IPS-18a (cell line): ENCODE results near the gene MYO3A.
A peak's percentile ranks its signal among the peaks of the same experiment; 100 is the strongest.

Experiments used
- H3K27ac ChIP-seq: one replicate; pipeline ENCODE4 v1.5.1; 2013; ENCODE audit warnings: low read length
- H3K27me3 ChIP-seq: one replicate; pipeline ENCODE4 v1.6.1; 2013; ENCODE audit warnings: mild to moderate bottlenecking, low read length; ENCODE audit not compliant: control insufficient read depth, insufficient read depth
- H3K36me3 ChIP-seq: one replicate; pipeline ENCODE4 v1.6.1; 2013; ENCODE audit warnings: low read depth, low read length; ENCODE audit not compliant: control insufficient read depth
- H3K4me1 ChIP-seq: one replicate; pipeline ENCODE4 v1.6.1; 2013; ENCODE audit warnings: low read depth, low read length; ENCODE audit not compliant: control insufficient read depth
- H3K4me3 ChIP-seq: one replicate; pipeline ENCODE4 v1.5.1; 2013; ENCODE audit warnings: low read length
- H3K9ac ChIP-seq: one replicate; pipeline ENCODE4 v1.6.1; 2013; ENCODE audit warnings: mild to moderate bottlenecking, low read length, moderate library complexity
- H3K9me3 ChIP-seq: one replicate; pipeline ENCODE4 v1.6.1; 2013; ENCODE audit warnings: low read depth, low read length; ENCODE audit not compliant: control insufficient read depth

The MYO3A gene

GRCh38 chr10:26197248-26197647, 263.2 kb downstream of the MYO3A start:
- no peaks in the 10 kb centered on the region for H3K9me3 ChIP-seq
- H3K9ac ChIP-seq: no peak overlapping the region
- H3K27me3 ChIP-seq: no peaks in the 10 kb centered on the region
- no peak overlapping the region for H3K4me3 ChIP-seq
- peaks cover 6% of the 10 kb centered on the region for H3K4me1 ChIP-seq
- no peaks in the 10 kb centered on the region for H3K36me3 ChIP-seq
- no peak overlapping the region for H3K27ac ChIP-seq

DNA sequence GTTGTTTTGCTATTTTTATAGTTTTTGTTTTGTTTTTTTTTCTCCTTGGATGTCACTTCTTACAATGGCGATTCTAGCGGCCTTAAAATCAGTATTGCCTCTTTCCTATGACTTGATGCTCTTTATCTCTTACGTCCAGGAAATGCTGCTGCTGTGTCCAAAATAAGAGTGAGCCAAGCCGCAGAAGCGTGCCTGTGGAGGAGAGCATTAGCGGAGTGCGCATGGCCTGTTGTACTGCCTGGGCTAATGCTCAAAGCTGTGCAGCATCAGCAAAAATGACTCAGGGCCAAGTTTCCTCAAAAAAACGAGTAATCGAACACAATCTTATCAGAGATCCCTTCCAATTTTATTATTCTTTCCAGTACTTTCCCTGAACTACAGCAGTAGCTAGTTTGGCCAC, 264.1 kb downstream of the MYO3A start:
- Histone ChIP-seq H3K9me3 (no peaks in the 10 kb centered on the region), H3K36me3 (no peaks in the 10 kb centered on the region), H3K27ac (no peak overlapping the region), H3K4me1 (peaks cover 6% of the 10 kb centered on the region), H3K4me3 (no peak overlapping the region), H3K27me3 (no peaks in the 10 kb centered on the region), H3K9ac (no peak overlapping the region)

DNA sequence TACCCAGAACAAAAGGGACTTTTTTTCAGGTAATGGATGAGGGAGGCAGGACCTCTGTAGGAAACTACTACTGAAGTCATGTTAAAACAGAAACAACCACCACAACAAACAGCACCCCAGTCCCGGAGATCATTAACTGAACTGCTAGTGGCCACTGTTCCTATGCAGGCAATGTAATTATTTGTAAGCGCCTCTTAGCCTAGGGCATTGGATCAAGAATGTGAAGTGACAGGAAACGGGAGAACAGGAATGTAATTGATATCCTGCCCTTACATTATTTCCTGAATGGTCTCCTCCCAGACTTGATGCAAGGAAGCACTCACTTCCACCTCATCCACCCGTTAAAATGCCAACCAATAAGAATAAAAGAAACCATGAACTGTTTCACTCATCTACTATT, 265.8 kb downstream of the MYO3A start:
- no peak overlapping the region for H3K9ac ChIP-seq
- no peak overlapping the region for H3K27ac ChIP-seq
- H3K9me3 ChIP-seq: no peaks in the 10 kb centered on the region
- H3K36me3 ChIP-seq: no peaks in the 10 kb centered on the region
- no peaks in the 10 kb centered on the region for H3K27me3 ChIP-seq
- H3K4me1 ChIP-seq: peaks cover 6% of the 10 kb centered on the region
- no peak overlapping the region for H3K4me3 ChIP-seq

DNA sequence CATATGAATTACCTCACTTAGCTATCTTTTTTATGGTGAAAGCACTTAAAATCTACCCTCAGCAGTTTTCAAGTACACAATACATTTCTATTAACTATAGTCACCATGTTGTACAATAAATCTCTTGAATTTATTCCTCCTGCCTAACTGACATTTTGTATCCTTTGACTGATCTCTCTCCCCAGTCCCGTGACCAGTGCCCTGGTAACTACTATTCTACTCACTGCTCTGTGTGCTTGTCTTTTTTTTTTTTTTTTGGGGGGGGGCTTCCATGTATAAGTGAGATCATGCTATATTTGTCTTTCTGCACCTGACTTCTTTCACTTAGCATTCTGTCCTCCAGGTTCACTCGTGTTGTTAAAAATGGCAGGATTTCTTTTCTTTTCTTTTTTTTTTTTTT, 271.2 kb downstream of the MYO3A start:
- no peak overlapping the region for H3K27ac ChIP-seq
- no peaks in the 10 kb centered on the region for H3K36me3 ChIP-seq
- H3K4me3 ChIP-seq: no peak overlapping the region
- H3K27me3 ChIP-seq: peaks cover 15% of the 10 kb centered on the region
- no peaks in the 10 kb centered on the region for H3K4me1 ChIP-seq
- H3K9ac ChIP-seq: no peak overlapping the region
- no peaks in the 10 kb centered on the region for H3K9me3 ChIP-seq

GRCh38 chr10:26211781-26212444, 277.9 kb downstream of the MYO3A start:
- H3K9ac ChIP-seq: no peak overlapping the region
- peaks cover 82% of the 10 kb centered on the region for H3K27me3 ChIP-seq
- no peaks in the 10 kb centered on the region for H3K36me3 ChIP-seq
- H3K4me3 ChIP-seq: peak overlapping the region; percentile 35
- no peak overlapping the region for H3K27ac ChIP-seq
- no peaks in the 10 kb centered on the region for H3K9me3 ChIP-seq
- peaks cover 31% of the 10 kb centered on the region for H3K4me1 ChIP-seq

- Histone ChIP-seq H3K4me1 (peaks cover 34% of the 10 kb centered on the region), H3K9ac (no peak overlapping the region), H3K27me3 (peaks cover 88% of the 10 kb centered on the region), H3K36me3 (no peaks in the 10 kb centered on the region), H3K4me3 (peak overlapping the region; percentile 35), H3K27ac (no peak overlapping the region), H3K9me3 (no peaks in the 10 kb centered on the region)
These were observed 278.5 kb downstream of the MYO3A start for GRCh38 chr10:26212511-26212910.

DNA sequence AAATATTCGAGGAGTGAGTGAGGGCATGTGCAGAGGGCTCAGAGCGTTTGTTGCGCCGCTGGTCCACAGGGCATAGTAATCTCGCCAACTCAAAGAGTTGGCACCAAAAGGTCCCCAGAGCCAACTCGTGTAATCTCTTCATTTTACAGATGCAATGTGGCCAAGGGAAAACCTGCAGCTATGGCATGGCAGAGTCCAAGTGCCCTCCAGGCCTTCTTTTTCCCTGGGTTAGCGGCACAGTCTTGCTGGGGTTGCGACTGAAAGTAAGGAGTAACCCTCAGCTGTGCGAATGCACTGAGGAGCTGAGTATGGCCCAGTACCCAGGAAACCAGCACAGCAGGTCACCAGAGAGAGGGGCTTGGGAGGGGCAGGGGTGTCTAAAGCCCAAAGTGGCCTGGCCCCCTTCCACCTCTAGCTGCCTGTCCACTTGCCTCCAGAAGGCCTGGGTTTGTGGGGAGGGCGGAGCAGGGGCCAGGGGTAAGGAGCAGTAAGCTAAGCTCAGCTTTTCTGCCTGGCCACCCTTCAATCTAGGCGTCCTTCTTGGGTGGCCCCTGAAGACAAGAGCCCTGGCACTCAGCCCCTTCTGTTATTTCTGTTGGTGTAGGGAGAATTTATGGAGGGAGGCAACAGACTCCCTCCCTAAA, 279.2 kb downstream of the MYO3A start:
- Histone ChIP-seq H3K27me3 (peaks cover 96% of the 10 kb centered on the region), H3K27ac (no peak overlapping the region), H3K4me1 (peaks cover 34% of the 10 kb centered on the region)

DNA sequence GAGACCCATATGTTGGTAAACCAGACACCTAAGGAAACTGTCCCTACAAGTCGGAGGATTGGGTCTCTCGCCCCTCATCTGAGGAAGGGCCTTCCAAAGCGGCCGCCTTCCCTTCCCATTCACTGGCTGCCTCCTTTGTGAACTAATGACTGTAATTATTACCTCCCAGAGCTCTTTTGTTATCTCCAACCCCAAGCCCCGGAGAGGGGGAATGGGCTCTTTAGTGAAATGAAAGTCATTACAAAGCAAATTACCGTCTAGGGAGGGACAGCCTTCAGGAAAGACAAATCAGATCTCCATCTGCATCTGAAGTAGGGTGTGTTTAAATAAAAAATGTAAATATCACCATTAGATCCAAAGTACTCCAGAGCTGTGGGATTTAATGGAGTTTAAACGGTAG, 280.0 kb downstream of the MYO3A start:
- H3K36me3 ChIP-seq: no peaks in the 10 kb centered on the region
- H3K9me3 ChIP-seq: no peaks in the 10 kb centered on the region
- H3K4me1 ChIP-seq: peaks cover 40% of the 10 kb centered on the region
- H3K4me3 ChIP-seq: peak overlapping the region; percentile 60
- no peak overlapping the region for H3K9ac ChIP-seq
- H3K27ac ChIP-seq: no peak overlapping the region
- H3K27me3 ChIP-seq: peaks cover 100% of the 10 kb centered on the region

More for the DNA sequence above, 279.2 kb downstream of the MYO3A start:
- Histone ChIP-seq H3K9ac (no peak overlapping the region), H3K4me3 (peak overlapping the region; percentile 60), H3K36me3 (no peaks in the 10 kb centered on the region), H3K9me3 (no peaks in the 10 kb centered on the region)

DNA sequence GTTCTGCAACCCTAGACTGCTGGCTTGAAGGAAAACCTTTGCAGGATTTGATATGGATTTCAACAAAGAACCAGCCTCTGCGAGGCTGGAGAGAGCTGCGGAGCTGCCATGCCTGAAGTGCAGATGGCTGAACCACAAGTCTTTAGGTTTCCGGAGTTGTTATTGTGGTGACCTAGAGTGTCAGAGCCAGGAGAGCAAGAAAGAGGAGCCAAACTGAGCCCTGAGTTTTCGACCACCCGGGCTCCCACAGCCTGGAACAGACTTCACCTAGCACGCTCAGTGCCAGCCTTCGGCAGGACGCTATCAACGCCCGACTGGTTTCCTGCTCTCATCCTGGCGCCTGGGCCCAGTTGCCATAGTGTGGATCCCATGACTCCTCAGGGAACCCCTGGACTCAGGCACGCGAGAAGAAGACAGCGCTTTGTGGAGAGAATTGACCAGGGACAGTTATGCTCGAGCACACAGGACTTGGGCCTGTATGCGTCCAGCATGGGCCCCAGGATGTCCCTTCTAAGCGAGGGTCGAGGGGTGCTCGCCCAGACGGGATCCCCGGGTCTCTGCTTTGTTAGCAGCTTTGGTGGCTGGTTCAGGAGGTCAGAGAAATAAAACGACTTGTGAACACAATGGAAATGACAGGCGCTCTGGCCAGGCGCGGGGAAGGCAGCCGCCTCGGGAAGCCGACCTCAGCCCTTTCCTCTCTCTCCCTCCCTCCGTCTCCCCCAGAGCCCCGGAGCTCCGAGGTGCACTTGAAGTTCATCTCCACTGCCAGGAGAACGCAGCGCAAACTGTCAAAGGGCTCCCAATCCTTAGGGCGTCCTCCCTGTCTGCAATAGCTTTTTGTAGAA, 280.7 kb downstream of the MYO3A start:
- Histone ChIP-seq H3K36me3 (no peaks in the 10 kb centered on the region), H3K4me1 (peaks cover 45% of the 10 kb centered on the region), H3K9ac (no peak overlapping the region), H3K9me3 (no peaks in the 10 kb centered on the region), H3K27me3 (peaks cover 100% of the 10 kb centered on the region), H3K27ac (no peak overlapping the region), H3K4me3 (peak overlapping the region; percentile 60)

DNA sequence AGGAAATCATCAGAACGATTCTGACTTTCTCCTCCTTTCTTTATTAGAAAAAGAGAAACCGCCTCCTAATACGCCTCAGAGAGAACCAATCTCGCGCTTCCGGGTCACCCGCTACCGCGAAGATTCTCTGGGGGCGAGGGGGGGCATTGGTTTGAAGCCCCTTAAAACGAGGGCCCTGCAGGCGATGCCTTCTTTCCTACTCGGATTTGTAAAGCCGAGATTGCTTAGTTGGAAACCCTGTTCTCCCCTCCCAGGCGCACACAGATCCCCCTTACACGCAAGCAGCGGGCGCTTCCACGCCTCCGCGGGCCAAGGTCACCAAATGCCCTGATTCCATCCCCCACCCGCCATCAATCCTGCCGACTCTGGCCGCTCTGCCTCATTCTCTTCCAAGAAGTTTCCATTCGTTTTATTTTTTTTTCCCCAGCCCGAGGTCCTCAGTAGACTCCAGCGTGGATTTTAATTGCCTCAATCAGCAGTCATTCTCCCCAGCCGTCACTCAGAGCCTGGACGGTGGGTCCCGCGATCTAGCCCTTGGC, 281.4 kb downstream of the MYO3A start:
- H3K9ac ChIP-seq: no peak overlapping the region
- peaks cover 100% of the 10 kb centered on the region for H3K27me3 ChIP-seq
- no peak overlapping the region for H3K27ac ChIP-seq
- no peaks in the 10 kb centered on the region for H3K36me3 ChIP-seq
- H3K9me3 ChIP-seq: no peaks in the 10 kb centered on the region
- H3K4me3 ChIP-seq: peak overlapping the region; percentile 60
- H3K4me1 ChIP-seq: peaks cover 45% of the 10 kb centered on the region

GRCh38 chr10:26215935-26216584, 282.0 kb downstream of the MYO3A start:
- Histone ChIP-seq H3K4me1 (peaks cover 44% of the 10 kb centered on the region), H3K36me3 (no peaks in the 10 kb centered on the region), H3K4me3 (peak overlapping the region; percentile 60), H3K27ac (no peak overlapping the region), H3K9me3 (no peaks in the 10 kb centered on the region), H3K9ac (no peak overlapping the region), H3K27me3 (peaks cover 100% of the 10 kb centered on the region)
